Ishikawa (cell line): ENCODE measurements around the gene CCDC15.

ENCODE experiments used
- CEBPB ChIP-seq: IDR thresholded peaks from 2 replicates; pipeline ENCODE4 v1.6.1; 2012
- CREB1 ChIP-seq: IDR thresholded peaks from 2 replicates; pipeline ENCODE4 v1.6.1; 2012; ENCODE audit warnings: low read depth
- EGR1 ChIP-seq: IDR thresholded peaks from 2 replicates; pipeline ENCODE4 v1.6.1; 2012
- EP300 ChIP-seq: IDR thresholded peaks from 2 replicates; pipeline ENCODE4 v1.6.1; 2012; ENCODE audit warnings: borderline replicate concordance
- NFIC ChIP-seq: IDR thresholded peaks from 2 replicates; pipeline ENCODE4 v1.6.1; 2012
- RAD21 ChIP-seq: IDR thresholded peaks from 2 replicates; pipeline ENCODE4 v1.6.1; 2012; ENCODE audit warnings: low read depth
- TAF1 ChIP-seq: IDR thresholded peaks from 2 replicates; pipeline ENCODE4 v1.6.1; 2012; ENCODE audit warnings: low read depth, mild to moderate bottlenecking
- TEAD4 ChIP-seq: IDR thresholded peaks from 2 replicates; pipeline ENCODE4 v1.6.1; 2012
- YY1 ChIP-seq: IDR thresholded peaks from 2 replicates; pipeline ENCODE4 v1.6.1; 2012; ENCODE audit warnings: low read depth
- ZBTB7A ChIP-seq: IDR thresholded peaks from 2 replicates; pipeline ENCODE4 v1.6.1; 2012; ENCODE audit warnings: low read depth
- TF ChIP-seq, protein P1 (sequence below): IDR thresholded peaks from 2 replicates; pipeline ENCODE4 v1.6.1; 2012; ENCODE audit warnings: low read depth, mild to moderate bottlenecking
- TF ChIP-seq, protein P2 (sequence below): IDR thresholded peaks from 2 replicates; pipeline ENCODE4 v1.6.1; 2012

DNA sequence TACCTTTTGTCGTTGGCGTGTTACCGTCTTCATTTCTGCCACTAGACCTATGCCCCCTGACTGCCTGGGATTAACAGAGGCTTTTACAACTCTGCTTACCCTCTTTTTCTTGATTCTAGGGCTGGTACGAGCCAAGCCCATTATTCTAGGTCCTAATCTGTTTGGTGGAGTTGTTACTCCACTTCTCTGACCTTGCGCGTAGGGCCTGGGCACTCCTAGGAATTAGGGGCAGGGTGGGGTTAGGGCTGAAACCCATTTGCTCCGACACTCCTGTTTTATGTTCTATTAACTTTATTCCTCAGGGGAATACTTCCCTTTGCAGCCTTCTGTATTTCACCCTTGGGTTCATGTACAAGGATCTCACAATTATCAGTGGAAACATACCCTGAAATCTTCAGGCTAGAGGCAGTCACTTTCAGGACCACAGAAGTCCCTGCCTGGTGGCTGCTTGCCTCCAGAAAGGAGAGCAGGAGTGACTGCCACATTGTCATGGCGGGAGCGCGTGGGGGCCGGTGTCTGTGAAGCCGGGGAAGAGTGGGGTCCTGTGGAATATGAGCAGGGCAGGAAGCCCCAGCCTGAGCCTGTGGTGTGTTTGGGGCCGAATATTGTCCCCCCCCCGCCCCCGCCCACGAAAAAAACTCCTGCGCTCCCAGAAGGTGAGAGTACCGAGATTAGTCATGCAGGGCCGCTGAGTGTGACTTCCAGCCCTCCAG lies 108.4 kb downstream of the CCDC15 start:
- TF ChIP-seq CEBPB (no peak), NFIC (no peak), RAD21 (no peak), EGR1 (no peak), EP300 (no peak), CREB1 (no peak), TEAD4 (no peak), ZBTB7A (no peak), TAF1 (no peak), YY1 (no peak)
- TF ChIP-seq, protein P1, sequence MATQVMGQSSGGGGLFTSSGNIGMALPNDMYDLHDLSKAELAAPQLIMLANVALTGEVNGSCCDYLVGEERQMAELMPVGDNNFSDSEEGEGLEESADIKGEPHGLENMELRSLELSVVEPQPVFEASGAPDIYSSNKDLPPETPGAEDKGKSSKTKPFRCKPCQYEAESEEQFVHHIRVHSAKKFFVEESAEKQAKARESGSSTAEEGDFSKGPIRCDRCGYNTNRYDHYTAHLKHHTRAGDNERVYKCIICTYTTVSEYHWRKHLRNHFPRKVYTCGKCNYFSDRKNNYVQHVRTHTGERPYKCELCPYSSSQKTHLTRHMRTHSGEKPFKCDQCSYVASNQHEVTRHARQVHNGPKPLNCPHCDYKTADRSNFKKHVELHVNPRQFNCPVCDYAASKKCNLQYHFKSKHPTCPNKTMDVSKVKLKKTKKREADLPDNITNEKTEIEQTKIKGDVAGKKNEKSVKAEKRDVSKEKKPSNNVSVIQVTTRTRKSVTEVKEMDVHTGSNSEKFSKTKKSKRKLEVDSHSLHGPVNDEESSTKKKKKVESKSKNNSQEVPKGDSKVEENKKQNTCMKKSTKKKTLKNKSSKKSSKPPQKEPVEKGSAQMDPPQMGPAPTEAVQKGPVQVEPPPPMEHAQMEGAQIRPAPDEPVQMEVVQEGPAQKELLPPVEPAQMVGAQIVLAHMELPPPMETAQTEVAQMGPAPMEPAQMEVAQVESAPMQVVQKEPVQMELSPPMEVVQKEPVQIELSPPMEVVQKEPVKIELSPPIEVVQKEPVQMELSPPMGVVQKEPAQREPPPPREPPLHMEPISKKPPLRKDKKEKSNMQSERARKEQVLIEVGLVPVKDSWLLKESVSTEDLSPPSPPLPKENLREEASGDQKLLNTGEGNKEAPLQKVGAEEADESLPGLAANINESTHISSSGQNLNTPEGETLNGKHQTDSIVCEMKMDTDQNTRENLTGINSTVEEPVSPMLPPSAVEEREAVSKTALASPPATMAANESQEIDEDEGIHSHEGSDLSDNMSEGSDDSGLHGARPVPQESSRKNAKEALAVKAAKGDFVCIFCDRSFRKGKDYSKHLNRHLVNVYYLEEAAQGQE, result no peak
- TF ChIP-seq, protein P2, sequence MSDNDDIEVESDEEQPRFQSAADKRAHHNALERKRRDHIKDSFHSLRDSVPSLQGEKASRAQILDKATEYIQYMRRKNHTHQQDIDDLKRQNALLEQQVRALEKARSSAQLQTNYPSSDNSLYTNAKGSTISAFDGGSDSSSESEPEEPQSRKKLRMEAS, result no peak
